ENCODE measurements around the gene MKNK1. TPM values are rescaled to one million over a fixed set of nuclear protein-coding genes. Genes with fewer than 3 reads are reported as not detected.

MKNK1 gene
- total and polyA plus RNA-seq, 2 of the 8 experiments (the other 6 are each of a cell fraction or from before 2014, with no cell fraction given): 13.9 to 21.5 TPM

GRCh38 chr1:46522184-46522968 lies 81.7 kb downstream of the MKNK1 start:
- H3K23me2 ChIP-seq (ENCODE audit: low read depth, low read length): no peaks in the 10 kb centered on the region
- FAIRE-seq: no peak
- H4K20me1 ChIP-seq (replicated peaks in 1 of 2; ENCODE audit: control insufficient read depth in 1 of 2, insufficient read depth in 2 of 2, low read length in 2 of 2): peaks cover under 1% of the 10 kb centered on the region in 2 experiments
- H2AK5ac ChIP-seq (ENCODE audit: low read depth, low read length): no peak overlapping the region
- no peak overlapping the region for H3K56ac ChIP-seq (replicated peaks; ENCODE audit: insufficient read length, low read depth, low read length)
- H3K36me3 ChIP-seq (ENCODE audit: control insufficient read depth in 2 of 4, insufficient read depth in 4 of 4, low read length in 3 of 4): no peaks in the 10 kb centered on the region
- H3K18ac ChIP-seq (ENCODE audit: extremely low read depth, low read length): peak overlapping the region; percentile 73
- no peak overlapping the region; a peak in 1 of 4 replicates for H3K4me2 ChIP-seq (ENCODE audit: insufficient read depth in 1 of 2, low read depth in 2 of 2, low read length in 2 of 2)
- ChIA-PET CTCF (ENCODE audit: partially characterized antibody) (interaction anchor here (0.7 to 18.9 kb wide), 22 partner anchors 8 to 108 kb away, joined by 3 to 287 read pairs (median 4); partner anchors contain the start of gene DMBX1), POLR2A (ENCODE audit: partially characterized antibody) (interaction anchor here (0.8 to 1.3 kb wide), 4 partner anchors 11 to 69 kb away, joined by 3 read pairs; no protein-coding TSS in a partner anchor)
- H2AFZ ChIP-seq (ENCODE audit: low read length): no peak overlapping the region
- no peak overlapping the region for H3K14ac ChIP-seq (ENCODE audit: insufficient read length)
- peak overlapping the region; percentile 25; the same call in 1 of the 2 replicates for H2BK15ac ChIP-seq (ENCODE audit: low read length)
- peak; percentile 30; the same call in 1 of the 2 replicates for TF ChIP-seq KDM1A (IDR thresholded peaks at IDR 0.05; ENCODE audit: borderline replicate concordance, low read length)
- no peak for TF ChIP-seq TAF7 (optimal IDR thresholded peaks at IDR 0.05; ENCODE audit: borderline replicate concordance, low read depth, low read length)
- no peak for TF ChIP-seq EP300 (IDR thresholded peaks at IDR 0.05; ENCODE audit: borderline replicate concordance in 1 of 2, low read depth in 2 of 2, low read length in 2 of 2)
- peak overlapping the region; percentile 42 for H4K91ac ChIP-seq (replicated peaks; ENCODE audit: insufficient read length, low read length)
- H3K9ac ChIP-seq (replicated peaks in 1 of 4; ENCODE audit: extremely low read depth in 1 of 4, low read depth in 3 of 4, low read length in 3 of 4): no peak overlapping the region
- H2BK12ac ChIP-seq (ENCODE audit: low read depth, low read length): no peak overlapping the region
- no peak overlapping the region for H3K27ac ChIP-seq (ENCODE audit: low read depth, low read length)
- no peak overlapping the region for H3K4me3 ChIP-seq (ENCODE audit: extremely low read depth in 1 of 4, insufficient read depth in 2 of 4, low read depth in 3 of 4, low read length in 4 of 4)
- H2BK120ac ChIP-seq (replicated peaks; ENCODE audit: low read depth, low read length): no peak overlapping the region
- H3K4me1 ChIP-seq (replicated peaks in 1 of 4; ENCODE audit: control insufficient read depth in 3 of 4, insufficient read depth in 4 of 4, low read length in 3 of 4): peaks cover 24 to 53% (median 34%) of the 10 kb centered on the region in 4 experiments
- WGBS, 2 experiments (ENCODE audit: extremely low coverage in 1 of 2, insufficient coverage in 1 of 2, insufficient read length in 1 of 2, insufficient replicate concordance in 2 of 2, low coverage in 1 of 2, low lambda C conversion rate in 2 of 2, missing lambda C conversion rate in 1 of 2): 81% methylated on average over 13 of the region's 16 CpGs; no CpG with 5 or more reads in 1 of the 2 experiments
- 0 out of 2 replicates have a peak overlapping the region, but pooled peaks have one; percentile 72 for H2BK20ac ChIP-seq (ENCODE audit: low read length)
- no peaks in the 10 kb centered on the region for H3K9me3 ChIP-seq (ENCODE audit: insufficient read depth in 2 of 2, low read depth in 1 of 2, low read length in 1 of 2)
- DNase-seq (ENCODE audit: low read depth in 1 of 2, low spot score in 2 of 2): peak in 1 of 2 experiments; percentile 45
- H3K79me1 ChIP-seq (ENCODE audit: low read depth, low read length): no peaks in the 10 kb centered on the region
- H2BK5ac ChIP-seq (ENCODE audit: low read depth, low read length): no peak overlapping the region
- peak overlapping the region; percentile 45 for H3K4ac ChIP-seq (replicated peaks; ENCODE audit: insufficient read length, low read depth, low read length)
- no peak overlapping the region for H4K5ac ChIP-seq (ENCODE audit: insufficient read length, low read depth, low read length)
- H3K27me3 ChIP-seq (replicated peaks in 1 of 4; ENCODE audit: control insufficient read depth in 3 of 4, extremely low read depth in 1 of 4, insufficient read depth in 3 of 4, low read length in 3 of 4): peaks cover 9 to 47% (median 42%) of the 10 kb centered on the region in 4 experiments
- no peak overlapping the region; the same call in 1 of the 2 replicates for H4K8ac ChIP-seq (ENCODE audit: extremely low read depth, insufficient read depth, low read length)
- H3K23ac ChIP-seq (ENCODE audit: insufficient read length): no peak overlapping the region
- no peaks in the 10 kb centered on the region for H3K79me2 ChIP-seq (ENCODE audit: control insufficient read depth in 1 of 2, insufficient read depth in 2 of 2, low read length in 2 of 2)

All from H1 (cell line).